Type B pancreatic cell (in vitro differentiated cells): Measurements from ENCODE around the gene SEMA4B. TPM values are rescaled to one million over a fixed set of nuclear protein-coding genes. Genes with fewer than 3 reads are reported as not detected.

Experiments used
- DNase-seq: peaks from one replicate; pipeline ENCODE4 v3.0.0; 2021; ENCODE audit warnings: mixed read lengths; ENCODE audit not compliant: unreplicated experiment; ENCODE audit errors: extremely low spot score
- H3K27ac Mint-ChIP-seq: 2 replicates; pipeline ENCODE4 v1.8.0; 2021; ENCODE audit warnings: mild to moderate bottlenecking, mixed read lengths
- H3K27me3 Mint-ChIP-seq: 2 replicates; pipeline ENCODE4 v1.8.0; 2021; ENCODE audit warnings: mixed read lengths
- H3K36me3 Mint-ChIP-seq: 2 replicates; pipeline ENCODE4 v1.8.0; 2021; ENCODE audit warnings: mixed read lengths
- H3K4me1 Mint-ChIP-seq: one replicate; pipeline ENCODE4 v1.8.0; 2021; ENCODE audit warnings: mixed read lengths; ENCODE audit not compliant: unreplicated experiment
- H3K4me3 Mint-ChIP-seq: 2 replicates; pipeline ENCODE4 v1.8.0; 2021; ENCODE audit warnings: mild to moderate bottlenecking, mixed read lengths
- H3K9me3 Mint-ChIP-seq: 2 replicates; pipeline ENCODE4 v1.8.0; 2021; ENCODE audit warnings: mixed read lengths
- CTCF ChIP-seq: fragments of 200-600 bp; sonication (generic); conservative IDR thresholded peaks from 2 replicates; pipeline ENCODE4 v1.5.0; 2021; ENCODE audit warnings: antibody characterized with exemption, mild to moderate bottlenecking
- total RNA-seq: library from RNA; stranded (reverse); gene quantifications from 2 replicates; pipeline ENCODE4 v1.2.1, GENCODE V29; 2021; ENCODE audit warnings: low replicate concordance

The SEMA4B gene
- total RNA-seq, 1 donor from 2014 or later: 28.9 TPM

GRCh38 chr15:90177012-90177411, 24.1 kb upstream of the SEMA4B start:
- H3K36me3 Mint-ChIP-seq: no peaks in the 10 kb centered on the region
- peaks cover 7% of the 10 kb centered on the region for H3K4me1 Mint-ChIP-seq
- H3K27me3 Mint-ChIP-seq: no peaks in the 10 kb centered on the region
- TF ChIP-seq CTCF: no peak
- H3K4me3 Mint-ChIP-seq: no peak overlapping the region
- H3K27ac Mint-ChIP-seq: no peak overlapping the region
- no peaks in the 10 kb centered on the region for H3K9me3 Mint-ChIP-seq
- no peak for DNase-seq

GRCh38 chr15:90178468-90179435, 22.4 kb upstream of the SEMA4B start:
- Mint-ChIP-seq H3K4me3 (no peak overlapping the region), H3K4me1 (peaks cover 9% of the 10 kb centered on the region), H3K27ac (no peak overlapping the region), H3K9me3 (no peaks in the 10 kb centered on the region), H3K27me3 (no peaks in the 10 kb centered on the region), H3K36me3 (no peaks in the 10 kb centered on the region)
- no peak for DNase-seq
- no peak for TF ChIP-seq CTCF

- Mint-ChIP-seq H3K4me1 (peaks cover 21% of the 10 kb centered on the region), H3K9me3 (no peaks in the 10 kb centered on the region), H3K4me3 (peak overlapping the region; percentile 44), H3K27me3 (no peaks in the 10 kb centered on the region), H3K36me3 (no peaks in the 10 kb centered on the region), H3K27ac (no peak overlapping the region)
- no peak for TF ChIP-seq CTCF
- no peak for DNase-seq
These were observed 19.4 kb upstream of the SEMA4B start for GRCh38 chr15:90181776-90182175.

- H3K4me3 Mint-ChIP-seq: peak overlapping the region; percentile 88
- H3K27ac Mint-ChIP-seq: peak overlapping the region; percentile 90
- TF ChIP-seq CTCF: no peak
- H3K36me3 Mint-ChIP-seq: no peaks in the 10 kb centered on the region
- no peak for DNase-seq
- H3K4me1 Mint-ChIP-seq: peaks cover 29% of the 10 kb centered on the region
- H3K27me3 Mint-ChIP-seq: no peaks in the 10 kb centered on the region
- no peaks in the 10 kb centered on the region for H3K9me3 Mint-ChIP-seq
These were observed 16.9 kb upstream of the SEMA4B start for GRCh38 chr15:90184119-90184785.

GRCh38 chr15:90184786-90185704, 16.1 kb upstream of the SEMA4B start:
- Mint-ChIP-seq H3K9me3 (no peaks in the 10 kb centered on the region), H3K36me3 (no peaks in the 10 kb centered on the region), H3K4me3 (peak overlapping the region; percentile 88), H3K27me3 (no peaks in the 10 kb centered on the region), H3K4me1 (peaks cover 29% of the 10 kb centered on the region), H3K27ac (peak overlapping the region; percentile 45)
- TF ChIP-seq CTCF: no peak
- peak; percentile 78 for DNase-seq
